DMS114 treated with DMSO at 0.1 percent for 48 hours (cell line): Measurements from ENCODE around the gene SMARCAL1.

ENCODE experiments used
- DNase-seq: peaks from one replicate; lab custom pipeline; 2025; ENCODE audit not compliant: unreplicated experiment; lab: John Stamatoyannopoulos, UW

SMARCAL1 gene

DNA sequence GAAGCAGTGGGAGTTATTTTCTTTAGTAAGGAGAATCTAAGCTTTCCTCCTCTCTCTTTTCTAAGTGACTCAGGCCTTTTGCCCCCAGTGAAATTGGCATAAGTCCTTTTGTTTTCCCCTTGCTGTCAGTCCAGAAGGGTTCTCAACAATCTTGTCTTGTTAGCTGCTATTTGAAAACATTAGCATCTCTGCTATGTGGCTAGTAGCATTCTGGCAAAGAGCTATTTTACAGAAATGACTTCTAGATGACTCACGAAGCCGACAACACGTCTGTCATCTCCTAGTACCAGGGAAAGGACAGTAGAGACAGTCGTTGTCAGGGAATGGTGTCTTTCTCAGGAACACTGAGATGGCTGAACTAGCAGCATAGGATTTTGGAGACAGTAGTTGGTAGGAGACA lies 14.7 kb downstream of the SMARCAL1 start:
- DNase-seq: no peak

DNA sequence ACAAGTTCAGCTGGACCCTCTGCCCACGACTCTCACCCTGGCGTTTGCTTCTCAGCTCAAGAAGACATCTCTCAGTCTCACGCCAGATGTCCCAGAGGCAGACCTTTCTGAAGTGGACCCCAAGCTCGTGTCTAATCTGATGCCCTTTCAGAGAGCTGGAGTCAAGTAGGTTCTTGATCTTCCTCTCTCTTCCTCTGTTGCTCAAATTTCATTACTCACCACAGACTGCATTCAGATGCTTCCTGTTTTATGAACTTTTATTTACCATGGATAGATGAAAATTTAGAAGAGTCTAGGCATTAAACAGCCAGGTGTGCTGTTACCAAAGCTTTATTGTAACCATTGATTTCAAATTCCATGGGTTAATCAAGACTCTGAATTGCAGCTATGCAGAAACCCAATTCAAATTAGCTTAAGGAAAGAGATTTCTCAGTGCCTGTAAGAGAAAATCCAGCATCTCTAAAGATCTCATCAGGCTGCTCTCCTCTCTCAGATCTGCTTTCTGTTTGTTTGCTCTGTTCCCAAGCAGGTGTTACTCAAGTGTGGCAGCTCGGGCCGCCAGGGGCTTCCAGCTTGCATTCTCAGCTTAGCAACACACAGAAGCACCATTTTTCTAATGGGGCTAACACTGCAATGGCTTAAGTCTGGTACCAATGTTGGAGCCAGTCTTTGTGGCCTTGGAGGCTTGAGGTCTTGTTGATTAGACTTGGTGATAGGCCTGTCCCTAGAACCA lies 16.5 kb downstream of the SMARCAL1 start:
- DNase-seq: no peak

DNA sequence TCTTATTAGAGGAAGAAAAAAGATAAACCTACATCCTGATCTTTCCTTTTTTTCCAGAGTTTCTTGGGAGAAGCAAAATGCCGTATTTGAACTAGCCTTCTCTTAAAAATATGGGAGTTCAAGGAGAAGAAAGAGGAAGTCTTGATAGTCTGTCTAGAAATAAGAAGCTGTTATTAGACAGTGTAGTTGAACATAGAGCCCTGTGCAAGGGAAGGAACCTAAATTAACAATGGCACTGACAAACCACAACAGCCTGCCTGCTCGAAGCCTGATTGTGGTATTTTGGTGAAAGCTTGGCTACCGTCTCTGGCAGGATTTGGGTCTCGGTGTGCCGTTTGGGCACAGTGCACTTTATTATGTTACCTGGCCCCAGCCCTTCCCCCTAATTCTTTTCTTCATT lies 17.1 kb downstream of the SMARCAL1 start:
- no peak for DNase-seq

DNA sequence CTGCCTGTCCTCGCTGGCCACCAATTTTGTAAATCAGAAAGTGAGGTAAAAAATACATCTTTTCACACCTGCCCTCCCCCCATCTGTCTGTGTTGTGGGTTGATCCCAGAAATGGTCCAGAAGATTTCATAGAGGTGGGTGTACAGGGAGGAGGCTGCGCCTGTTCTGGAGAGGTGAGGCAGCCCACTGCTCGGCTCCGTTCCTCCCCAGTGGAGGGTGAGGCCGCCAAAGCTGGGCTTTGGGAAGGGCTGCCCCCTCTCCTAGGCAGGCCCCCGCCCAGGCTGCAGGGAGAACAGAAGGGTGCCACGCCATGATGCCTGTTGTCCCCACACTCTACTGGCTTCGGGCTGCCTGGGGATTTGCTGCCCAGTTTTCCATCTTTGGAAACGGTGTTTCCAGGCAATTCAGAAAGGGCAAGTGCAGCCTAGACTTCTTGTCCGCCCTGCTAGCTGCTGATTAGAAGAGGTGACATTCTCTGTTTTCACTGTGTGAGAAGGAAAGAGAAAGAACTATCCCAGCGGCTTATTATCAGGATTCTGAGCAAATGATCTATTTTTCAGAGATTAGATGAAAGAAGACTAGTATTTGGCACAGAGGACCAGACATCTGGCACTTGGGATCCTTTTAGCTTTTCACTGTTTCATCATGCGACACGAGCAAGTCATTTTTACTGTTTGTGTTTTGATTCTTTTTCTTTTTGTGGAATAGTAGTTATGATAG lies 18.7 kb downstream of the SMARCAL1 start:
- DNase-seq: no peak

DNA sequence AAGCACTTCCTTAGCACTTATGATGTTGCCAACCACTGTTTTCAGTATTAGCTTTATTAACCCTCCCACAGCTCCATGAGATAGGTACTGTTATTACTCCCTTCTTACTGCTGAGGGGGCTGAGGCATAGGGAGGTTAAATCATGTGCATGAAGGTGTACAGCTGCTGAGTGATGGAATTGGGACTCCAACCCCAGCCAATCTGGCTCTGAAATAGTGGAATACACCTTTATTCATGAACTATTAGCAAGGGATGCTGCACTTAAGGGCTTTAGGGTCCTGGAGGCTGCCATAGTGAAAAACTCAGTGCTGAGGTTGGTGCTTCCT lies 19.2 kb downstream of the SMARCAL1 start:
- no peak for DNase-seq

DNA sequence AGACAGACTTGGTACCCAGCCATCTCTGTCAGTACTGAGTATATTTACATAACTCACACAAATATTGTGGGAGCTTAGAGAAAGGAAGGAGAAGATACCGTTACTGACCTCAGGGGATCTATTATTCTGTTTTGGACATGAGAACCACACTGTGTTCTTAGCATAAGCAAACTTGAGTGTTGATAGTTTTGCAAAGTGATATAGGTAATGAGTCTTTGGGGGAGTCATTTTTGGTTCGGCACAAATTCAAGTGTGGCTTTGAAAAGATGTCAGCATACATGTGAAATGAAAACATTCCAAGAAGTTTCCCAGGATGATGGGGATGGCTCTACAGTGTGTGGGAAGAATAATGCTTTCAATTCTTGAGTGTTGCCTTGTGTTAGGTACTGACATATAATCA lies 24.1 kb downstream of the SMARCAL1 start:
- DNase-seq: no peak

DNA sequence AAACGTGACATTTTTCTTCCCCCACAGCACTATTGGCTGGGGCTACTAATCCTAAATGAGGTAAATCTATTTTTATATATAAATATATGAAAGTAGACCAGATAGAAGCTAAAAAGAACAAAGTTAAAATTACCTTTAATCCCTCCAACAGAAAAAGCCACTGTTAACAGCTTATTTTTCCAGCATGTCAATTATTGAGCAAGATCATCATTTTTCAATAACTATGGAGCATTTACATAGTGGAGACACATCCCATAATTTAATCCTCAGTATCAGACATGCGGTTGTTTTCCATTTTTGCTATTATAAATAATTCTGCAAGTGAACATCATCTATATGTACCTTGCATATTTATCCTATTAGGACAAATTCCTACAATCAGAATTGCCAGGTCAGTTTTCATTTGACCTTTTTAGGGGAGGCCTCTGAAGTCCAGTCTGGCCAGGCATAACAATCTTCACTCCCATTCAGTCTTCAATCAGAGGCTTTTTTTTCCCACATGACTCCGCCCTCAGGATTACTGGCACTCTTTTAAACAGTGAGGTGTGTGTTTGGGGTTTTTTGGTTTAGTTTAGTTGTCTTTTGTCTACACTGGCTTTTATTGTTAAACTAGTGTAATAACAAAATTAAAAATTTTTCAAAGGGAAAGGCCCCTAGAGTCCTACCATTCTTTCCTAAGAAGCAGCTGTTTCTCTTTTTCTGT lies 29.2 kb downstream of the SMARCAL1 start:
- no peak for DNase-seq

DNA sequence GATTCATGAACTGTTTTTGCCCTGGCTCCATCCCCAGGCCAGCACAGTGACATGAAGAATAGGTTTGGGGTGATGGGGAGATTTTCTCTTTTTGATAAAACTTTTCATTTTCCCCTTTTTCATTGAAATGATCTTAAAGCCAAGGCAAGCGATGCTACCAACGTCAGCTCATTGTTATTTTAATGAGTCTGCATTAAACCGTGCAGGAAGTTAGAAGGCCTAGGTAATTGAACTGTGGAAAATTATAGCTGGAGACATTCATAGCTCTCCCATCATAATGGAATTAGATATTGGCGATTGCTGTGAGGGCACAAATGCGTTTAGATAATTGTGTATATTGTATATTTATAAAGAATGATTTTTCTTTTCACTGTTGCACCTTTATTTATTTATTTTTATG lies 33.2 kb downstream of the SMARCAL1 start:
- DNase-seq: no peak

DNA sequence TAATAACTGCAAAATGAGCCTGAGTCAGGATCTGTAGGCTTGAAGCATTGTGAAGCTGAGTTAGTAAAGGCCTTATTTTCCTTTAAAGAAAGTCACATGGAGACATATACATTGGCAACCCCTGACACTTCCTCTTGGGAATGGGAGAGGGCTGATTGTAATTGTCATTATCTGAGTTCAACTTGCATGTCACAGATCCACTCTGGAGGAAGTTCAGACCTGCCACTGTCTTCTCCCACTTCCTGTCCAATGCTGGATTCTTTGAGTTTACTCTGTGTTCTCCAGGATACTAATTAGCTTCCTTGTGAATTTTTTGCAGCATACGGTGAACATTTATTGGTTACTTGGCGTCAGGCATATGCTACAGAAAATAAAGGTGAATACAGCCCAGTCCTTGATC lies 34.1 kb downstream of the SMARCAL1 start:
- no peak for DNase-seq

DNA sequence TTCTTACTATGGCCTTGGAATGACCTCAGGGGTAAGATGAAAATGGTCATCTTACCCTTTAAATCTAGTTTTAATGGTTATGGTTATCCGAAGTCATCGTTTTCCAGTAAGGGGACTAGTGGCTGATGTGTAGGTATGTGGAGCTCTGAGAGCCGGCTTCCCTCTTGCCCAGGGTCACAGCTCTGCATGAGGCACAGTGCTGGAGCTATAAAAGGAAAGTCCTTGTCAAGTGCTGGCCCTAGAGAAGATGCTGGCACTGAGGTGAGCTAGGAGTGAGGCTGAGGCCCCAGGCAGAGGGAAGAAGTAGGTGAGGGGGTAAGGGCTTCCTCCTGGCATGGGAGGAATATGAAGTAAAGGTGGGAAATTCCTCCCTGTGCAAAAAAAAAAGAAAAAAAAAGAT lies 35.0 kb downstream of the SMARCAL1 start:
- DNase-seq: no peak

DNA sequence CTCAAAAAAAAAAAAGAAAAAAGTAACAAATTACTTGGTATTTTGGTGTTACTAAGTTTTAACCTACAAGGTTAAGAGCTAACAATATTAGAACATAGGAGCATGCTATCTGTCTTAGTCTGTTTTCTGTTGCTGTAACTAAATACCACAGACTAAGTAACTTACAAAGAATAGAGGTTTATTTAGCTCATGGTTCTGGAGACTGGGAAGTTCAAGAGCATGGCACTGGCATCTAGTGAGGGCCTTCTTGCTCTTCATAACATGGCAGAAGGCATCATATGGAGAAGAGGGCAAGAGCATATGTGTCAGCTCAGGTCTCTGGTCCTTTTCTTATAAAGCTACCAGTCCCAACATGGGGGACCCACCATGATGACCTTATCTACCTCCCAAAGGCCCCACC lies 36.5 kb downstream of the SMARCAL1 start:
- DNase-seq: no peak

DNA sequence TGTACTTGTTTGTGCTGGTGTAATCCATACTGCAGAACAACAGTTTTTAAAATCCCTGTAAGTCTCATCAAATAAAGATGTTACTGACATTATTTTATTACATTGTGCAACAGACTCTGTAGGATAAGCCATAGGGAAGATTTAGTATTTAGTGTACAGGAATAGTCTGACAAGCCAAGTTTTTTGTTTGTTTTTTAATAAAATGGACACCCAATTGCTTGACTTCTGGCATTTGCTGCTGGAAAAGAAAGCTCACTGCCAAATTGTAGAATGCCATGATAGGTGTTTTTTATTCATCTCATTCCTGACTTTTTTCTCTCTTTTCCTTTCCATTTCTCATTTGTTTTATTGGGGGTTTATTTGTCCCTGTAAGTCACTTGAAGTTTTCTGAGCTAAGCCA lies 38.1 kb downstream of the SMARCAL1 start:
- no peak for DNase-seq

DNA sequence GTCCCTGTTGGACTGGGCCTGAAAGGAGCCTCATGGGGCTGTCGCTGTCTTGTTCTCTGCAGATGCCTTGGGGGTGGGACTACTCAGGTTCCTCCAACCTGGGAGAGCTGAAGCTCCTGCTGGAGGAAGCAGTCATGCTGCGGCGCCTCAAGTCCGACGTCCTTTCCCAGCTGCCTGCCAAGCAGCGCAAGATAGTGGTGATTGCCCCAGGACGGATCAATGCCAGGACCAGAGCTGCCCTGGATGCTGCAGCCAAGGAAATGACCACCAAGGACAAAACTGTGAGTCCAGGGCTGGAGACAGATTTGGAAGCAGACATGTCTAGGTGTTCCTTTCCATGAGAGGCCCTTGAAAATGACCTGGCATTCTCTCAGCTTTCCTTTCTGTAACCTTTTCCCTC lies 38.5 kb downstream of the SMARCAL1 start:
- DNase-seq: no peak

DNA sequence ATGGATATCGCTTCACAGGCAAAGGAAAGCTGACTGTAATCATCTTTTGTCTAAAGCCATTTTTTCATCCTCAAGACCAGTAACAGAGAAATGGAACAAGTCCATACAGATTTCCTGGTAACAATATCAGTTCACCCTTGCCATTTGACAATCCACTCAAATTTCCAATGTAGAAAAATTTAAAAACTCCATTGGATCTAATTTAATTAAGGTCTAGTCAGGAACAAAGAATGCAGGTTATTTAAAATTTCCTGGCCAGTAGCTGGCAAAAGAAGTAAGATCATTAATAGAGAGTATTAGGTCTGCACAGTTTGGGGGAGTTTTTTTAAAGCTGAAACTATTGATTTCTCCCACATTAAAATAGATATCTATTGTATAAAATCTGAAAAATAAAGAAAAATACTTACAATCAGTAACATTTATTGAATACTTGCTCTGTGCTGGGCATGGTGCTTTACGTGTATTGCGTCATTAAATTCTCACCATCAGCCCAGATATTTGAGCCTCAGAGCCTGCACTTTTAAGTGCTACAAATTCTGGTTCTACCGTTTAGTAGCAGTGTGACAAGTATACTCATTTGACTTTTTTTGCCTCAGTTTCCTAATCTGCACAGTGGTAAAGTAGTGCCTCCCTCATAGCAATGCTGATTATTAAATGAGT lies 41.8 kb downstream of the SMARCAL1 start:
- no peak for DNase-seq

DNA sequence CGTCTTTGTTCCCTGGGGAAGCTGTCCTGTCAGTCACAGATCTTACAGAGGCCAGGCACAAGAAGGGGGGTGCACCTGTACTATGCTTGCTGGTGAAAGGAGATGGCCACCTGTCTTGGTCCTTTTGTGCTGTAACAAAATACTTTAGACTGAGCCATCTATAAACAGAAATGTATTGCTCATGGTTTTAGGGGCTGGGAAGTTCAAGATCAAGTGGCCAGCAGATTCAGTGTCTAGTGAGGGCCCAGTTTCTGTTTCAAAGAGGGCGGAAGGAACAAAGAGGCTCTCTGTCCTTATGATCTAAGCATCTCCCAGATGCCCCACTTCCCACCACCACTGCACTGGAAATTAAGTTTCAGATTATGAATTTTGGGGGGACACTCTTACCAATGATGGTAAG lies 50.9 kb downstream of the SMARCAL1 start:
- no peak for DNase-seq

DNA sequence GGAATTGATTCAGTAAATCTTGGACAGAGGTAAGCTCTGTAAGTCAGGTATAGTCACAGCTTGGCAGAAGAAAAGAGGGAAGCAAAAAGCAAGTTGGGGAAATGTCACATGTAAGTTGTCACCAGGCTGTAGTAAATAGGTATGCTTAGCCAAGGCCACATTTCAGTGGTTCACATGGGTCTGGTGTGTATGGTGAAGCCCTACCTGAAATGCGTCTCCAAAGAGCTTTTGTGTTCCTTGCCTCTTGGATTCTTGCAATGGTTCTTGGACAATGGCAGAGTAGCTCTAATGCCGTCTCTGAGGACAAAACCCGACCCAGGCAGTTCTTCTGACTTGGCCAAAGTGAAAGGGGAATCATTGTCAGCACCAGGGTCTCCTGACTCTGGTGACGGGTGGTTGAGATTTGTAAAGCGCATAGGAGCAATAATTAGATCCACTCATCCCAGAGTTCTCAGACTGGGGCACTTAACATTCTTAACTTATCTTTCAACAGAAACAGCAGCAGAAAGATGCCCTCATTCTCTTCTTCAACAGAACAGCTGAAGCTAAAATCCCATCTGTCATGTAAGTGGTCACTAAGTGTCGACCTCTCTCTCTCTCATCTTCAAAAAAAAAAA lies 51.9 kb downstream of the SMARCAL1 start:
- DNase-seq: no peak

DNA sequence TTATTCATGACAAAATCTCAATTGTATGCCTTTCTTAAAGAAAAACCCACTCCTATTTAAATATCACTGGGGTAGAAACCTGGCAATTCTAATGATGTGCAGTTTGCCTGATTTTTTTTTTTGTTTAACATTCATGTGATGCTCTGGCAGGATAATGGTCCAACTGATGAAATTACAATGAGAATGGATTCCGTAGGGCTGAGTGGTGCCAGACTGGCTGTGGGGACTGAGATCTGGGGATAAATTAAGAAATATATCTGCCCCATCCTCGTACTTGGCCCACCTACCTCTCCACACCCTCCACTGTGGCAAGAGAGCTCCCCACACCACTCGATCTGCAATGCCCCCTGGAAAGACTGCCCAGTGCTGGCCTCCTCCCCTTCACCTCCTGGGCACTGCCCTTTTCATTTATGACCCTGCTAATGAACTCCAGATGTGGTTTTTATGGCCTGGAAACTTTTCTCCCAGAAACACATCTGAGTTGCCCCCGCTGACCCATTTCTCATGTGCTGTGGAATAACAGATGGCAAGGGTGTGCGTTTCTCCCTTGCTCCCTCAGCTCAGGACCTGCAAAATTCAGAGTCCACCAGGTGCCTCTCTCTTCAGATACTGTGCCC lies 53.4 kb downstream of the SMARCAL1 start:
- DNase-seq: no peak

DNA sequence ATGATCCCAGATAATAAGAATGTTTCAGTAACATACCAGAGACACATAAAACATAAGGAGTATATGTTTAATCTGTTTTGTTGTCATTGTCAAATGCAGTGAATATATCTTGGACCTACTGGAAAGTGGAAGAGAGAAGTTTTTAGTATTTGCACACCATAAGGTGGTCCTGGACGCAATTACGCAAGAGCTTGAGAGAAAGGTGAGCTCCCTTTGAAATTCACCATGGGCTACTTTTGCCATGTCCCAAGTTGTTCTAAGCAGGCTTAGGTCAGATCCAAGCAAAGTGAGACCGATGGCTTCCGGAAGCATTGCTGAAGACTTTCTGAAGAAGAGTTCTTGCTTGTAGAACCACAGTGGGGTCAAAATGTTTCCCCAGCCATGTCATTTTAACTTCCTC lies 55.6 kb downstream of the SMARCAL1 start:
- DNase-seq: no peak

DNA sequence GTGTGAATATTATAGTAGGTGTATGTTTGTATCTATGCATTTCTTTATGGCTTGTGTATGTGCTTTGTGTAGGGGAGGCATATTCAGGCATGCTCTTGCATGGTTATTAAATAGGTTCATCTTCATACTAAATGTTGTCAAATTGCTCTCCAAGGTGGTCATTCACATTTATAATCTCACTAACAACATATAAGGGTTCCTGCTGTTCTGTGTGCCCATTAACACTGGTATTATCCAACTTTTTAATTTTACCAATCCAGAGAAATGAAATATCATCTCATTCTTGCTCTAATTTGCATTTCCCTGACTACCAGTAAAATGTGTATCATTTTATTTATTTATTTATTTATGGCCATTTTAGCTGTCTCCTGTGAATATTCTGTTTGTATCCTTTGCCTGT lies 57.4 kb downstream of the SMARCAL1 start:
- DNase-seq: no peak

DNA sequence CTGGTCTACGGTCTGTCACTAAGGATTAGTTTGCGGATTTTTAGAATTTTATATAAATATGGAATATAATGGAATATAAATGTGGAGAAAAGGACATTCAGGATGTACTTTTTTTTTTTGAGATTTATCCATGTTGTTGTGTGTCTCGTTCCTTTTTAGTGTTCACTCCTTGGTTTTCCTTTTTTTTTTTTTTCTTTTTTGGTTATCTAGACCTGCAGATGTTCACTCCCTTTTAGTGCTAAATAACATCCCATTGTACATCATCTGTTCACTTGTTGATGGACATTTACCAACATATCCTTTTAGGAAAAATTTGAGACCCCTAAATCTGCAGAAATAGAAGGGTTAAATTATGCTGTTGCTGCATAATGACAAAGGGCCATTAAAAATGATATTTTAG lies 60.9 kb downstream of the SMARCAL1 start:
- no peak for DNase-seq
